ENCODE measurements around the gene C11orf42. TPM values are rescaled to one million over a fixed set of nuclear protein-coding genes. Genes with fewer than 3 reads are reported as not detected.

The C11orf42 gene
- total RNA-seq, 2 experiments from 2014 or later = not detected

GRCh38 chr11:6251120-6251733 lies 45.9 kb downstream of the C11orf42 start:
- no peaks in the 10 kb centered on the region for H3K36me3 Mint-ChIP-seq
- H3K9me3 Mint-ChIP-seq = no peaks in the 10 kb centered on the region
- H3K27me3 Mint-ChIP-seq = peaks cover 9% of the 10 kb centered on the region
- no peak overlapping the region for H3K4me3 Mint-ChIP-seq
- DNase-seq (peak; percentile 52), ATAC-seq (ENCODE audit: low read depth) (peak; percentile 50)
- no peak overlapping the region for H3K27ac Mint-ChIP-seq
- POLR2A ChIA-PET = interaction anchor here (0.9 kb wide), 1 partner anchor 15 kb away, joined by 3 read pairs; no protein-coding TSS in a partner anchor
- H3K4me1 Mint-ChIP-seq = no peaks in the 10 kb centered on the region

GRCh38 chr11:6251990-6252473 lies 46.7 kb downstream of the C11orf42 start:
- DNase-seq = no peak
- Mint-ChIP-seq H3K9me3 (no peaks in the 10 kb centered on the region), H3K27ac (no peak overlapping the region), H3K27me3 (peaks cover 8% of the 10 kb centered on the region), H3K4me1 (no peaks in the 10 kb centered on the region), H3K36me3 (no peaks in the 10 kb centered on the region), H3K4me3 (no peak overlapping the region)
- POLR2A ChIA-PET = interaction anchor here (0.9 to 1.9 kb wide), 2 partner anchors 10 to 16 kb away, joined by 3 to 5 read pairs; no protein-coding TSS in a partner anchor
- no peak for ATAC-seq (ENCODE audit: low read depth)

GRCh38 chr11:6253197-6253596 lies 47.8 kb downstream of the C11orf42 start:
- ATAC-seq (ENCODE audit: low read depth) = no peak
- POLR2A ChIA-PET = interaction anchor here (1.9 kb wide), 1 partner anchor 9 kb away, joined by 5 read pairs; no protein-coding TSS in a partner anchor
- DNase-seq = no peak
- Mint-ChIP-seq H3K4me1 (no peaks in the 10 kb centered on the region), H3K36me3 (no peaks in the 10 kb centered on the region), H3K4me3 (no peak overlapping the region), H3K27me3 (peaks cover 8% of the 10 kb centered on the region), H3K27ac (no peak overlapping the region), H3K9me3 (no peaks in the 10 kb centered on the region)

- ATAC-seq (ENCODE audit: low read depth) (no peak), DNase-seq (no peak)
- POLR2A ChIA-PET = no interaction called here
- H3K4me3 Mint-ChIP-seq = no peak overlapping the region
- H3K27ac Mint-ChIP-seq = no peak overlapping the region
- no peaks in the 10 kb centered on the region for H3K9me3 Mint-ChIP-seq
- no peaks in the 10 kb centered on the region for H3K4me1 Mint-ChIP-seq
- H3K36me3 Mint-ChIP-seq = no peaks in the 10 kb centered on the region
- H3K27me3 Mint-ChIP-seq = no peaks in the 10 kb centered on the region
Measured at GRCh38 chr11:6258141-6258540, 52.8 kb downstream of the C11orf42 start.

- no peak overlapping the region for H3K4me3 Mint-ChIP-seq
- H3K36me3 Mint-ChIP-seq = no peaks in the 10 kb centered on the region
- ATAC-seq (ENCODE audit: low read depth) = no peak
- no peaks in the 10 kb centered on the region for H3K9me3 Mint-ChIP-seq
- no peak overlapping the region for H3K27ac Mint-ChIP-seq
- H3K4me1 Mint-ChIP-seq = no peaks in the 10 kb centered on the region
- DNase-seq = no peak
- POLR2A ChIA-PET = interaction anchor here (0.7 kb wide), 1 partner anchor 23 kb away, joined by 3 read pairs; no protein-coding TSS in a partner anchor
- H3K27me3 Mint-ChIP-seq = peaks cover 1% of the 10 kb centered on the region
Measured at GRCh38 chr11:6258571-6259081, 53.3 kb downstream of the C11orf42 start.

- POLR2A ChIA-PET = no interaction called here
- no peak for DNase-seq
- ATAC-seq (ENCODE audit: low read depth) = peak; percentile 25
- no peaks in the 10 kb centered on the region for H3K4me1 Mint-ChIP-seq
- peaks cover 10% of the 10 kb centered on the region for H3K27me3 Mint-ChIP-seq
- H3K4me3 Mint-ChIP-seq = no peak overlapping the region
- H3K36me3 Mint-ChIP-seq = no peaks in the 10 kb centered on the region
- no peak overlapping the region for H3K27ac Mint-ChIP-seq
- no peaks in the 10 kb centered on the region for H3K9me3 Mint-ChIP-seq
Measured at GRCh38 chr11:6260207-6260726, 54.9 kb downstream of the C11orf42 start.

Other genes with a start within 250 kb of the C11orf42 start
- gene OR56A5, start 237.1 kb upstream of the C11orf42 start, total RNA-seq = not detected
- not detected for gene OR52L1, start 218.6 kb upstream of the C11orf42 start, total RNA-seq
- gene OR56A4, start 198.6 kb upstream of the C11orf42 start, total RNA-seq = not detected
- not detected for gene OR56A1, start 174.8 kb upstream of the C11orf42 start, total RNA-seq
- not detected for gene OR56B4, start 97.9 kb upstream of the C11orf42 start, total RNA-seq
- not detected for gene OR52B2, start 35.2 kb upstream of the C11orf42 start, total RNA-seq
- gene OR52W1, start 6.3 kb upstream of the C11orf42 start, total RNA-seq = not detected
- gene FHIP1B, start 29.1 kb downstream of the C11orf42 start, total RNA-seq = 10 to 100 TPM; 33.3 to 34.9 TPM
- under 1 TPM; 0.20 to 0.22 TPM for gene CNGA4, start 33.5 kb downstream of the C11orf42 start, total RNA-seq
- not detected for gene CCKBR, start 54.3 kb downstream of the C11orf42 start, total RNA-seq
- 1 to 10 TPM; 1.4 to 1.6 TPM for gene CAVIN3, start 114.9 kb downstream of the C11orf42 start, total RNA-seq
- 10 to 100 TPM; 40.7 to 42.6 TPM for gene SMPD1, start 184.9 kb downstream of the C11orf42 start, total RNA-seq
- 10 to 100 TPM; 64.0 to 69.2 TPM for gene APBB1, start 213.5 kb downstream of the C11orf42 start, total RNA-seq
- 1 to 10 TPM in 1 of 2 experiments, under 1 TPM in 1; 0.58 to 1.3 TPM for gene HPX, start 235.4 kb downstream of the C11orf42 start, total RNA-seq

Measured in activated naive CD8-positive, alpha-beta T cell treated with anti-CD3 and anti-CD28 coated beads, Interleukin-2, amount 10 ng/mL, durations not matched to agents 7 days and 5 days (primary cell).